GM19035 (cell line): Measurements from ENCODE around the gene RASA3.
"Not testable (repeated sequence)": the region's sequence is repeated elsewhere in the genome, so short reads cannot be mapped to it uniquely, and the experiment has no call there.

ENCODE experiments used
- ATAC-seq: cut with Tn5 transposase; IDR thresholded peaks from one replicate; pipeline ENCODE4 v1.9.1; 2021; ENCODE audit not compliant: unreplicated experiment

RASA3 gene

GRCh38 chr13:114132419-114133121 is at the start of gene RASA3:
Gene RASA3, minus strand, starts transcription at chr13:114132623. Its CDS starts 134 bp downstream, at chr13:114132489.
- ATAC-seq: peak; percentile 59

GRCh38 chr13:114179087-114179658 is 46.8 kb upstream of the RASA3 start, which contains the start of gene CFAP97D2:
Gene CFAP97D2, plus strand, starts transcription at chr13:114179257. Its CDS starts 74 bp downstream, at chr13:114179331.
- no peak for ATAC-seq

DNA sequence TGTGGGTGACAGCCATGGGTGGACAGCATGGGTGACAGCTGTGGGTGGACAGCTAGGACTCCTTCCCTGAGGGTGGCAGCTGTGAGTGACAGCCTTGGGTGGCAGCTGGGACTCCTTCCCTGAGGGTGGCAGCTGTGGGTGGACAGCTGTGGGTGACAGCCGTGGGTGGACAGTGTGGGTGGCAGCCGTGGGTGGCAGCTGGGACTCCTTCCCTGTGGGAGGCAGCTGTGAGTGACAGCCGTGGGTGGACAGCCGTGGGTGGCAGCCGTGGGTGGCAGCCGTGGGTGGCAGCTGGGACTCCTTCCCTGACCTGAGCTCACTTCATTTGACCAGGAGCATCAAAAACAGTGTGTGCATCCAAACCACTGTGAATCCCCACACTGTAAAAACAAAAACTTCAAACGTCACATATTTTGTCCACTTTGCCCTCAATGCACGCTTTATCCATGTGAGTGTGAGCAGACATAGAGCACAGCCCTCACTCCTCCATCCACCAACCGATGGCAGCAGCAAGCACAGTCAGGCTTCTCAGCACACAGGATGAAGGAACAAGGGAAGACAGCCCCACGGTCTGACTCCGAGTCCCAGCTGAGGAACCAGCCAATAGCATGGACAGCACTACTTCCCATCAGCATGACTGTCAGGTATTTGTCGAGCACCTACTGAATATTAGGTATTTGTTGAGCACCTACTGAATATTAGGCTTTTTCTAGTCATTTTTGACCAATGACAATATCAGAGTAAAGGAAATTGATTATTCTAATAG is 45.0 kb upstream of the RASA3 start:
- ATAC-seq: no peak

GRCh38 chr13:114176359-114176902 is 44.0 kb upstream of the RASA3 start:
- not testable (repeated sequence) for ATAC-seq

- ATAC-seq: no peak
These were observed 42.1 kb upstream of the RASA3 start for GRCh38 chr13:114174529-114174961.

- ATAC-seq: no peak
These were observed 41.3 kb upstream of the RASA3 start for GRCh38 chr13:114173745-114174144.

DNA sequence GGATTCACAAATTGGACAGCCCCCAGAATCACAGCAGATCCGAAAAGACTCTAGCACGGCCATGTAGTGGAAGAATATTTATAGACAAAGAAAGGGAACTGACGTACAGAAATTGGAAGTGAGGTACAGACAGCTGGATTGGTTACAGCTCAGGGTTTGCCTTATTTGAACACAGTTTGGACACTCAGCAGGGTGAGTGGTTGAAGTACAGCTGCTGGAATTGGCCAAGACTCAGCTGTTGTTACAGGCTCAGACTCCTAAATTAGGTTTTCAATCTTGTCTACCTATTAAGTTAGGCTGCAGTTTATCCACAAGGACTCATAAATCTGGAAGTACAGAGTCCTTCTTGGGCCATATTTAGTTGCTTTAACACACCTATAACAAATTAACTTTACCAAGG is 40.8 kb upstream of the RASA3 start:
- ATAC-seq: no peak

DNA sequence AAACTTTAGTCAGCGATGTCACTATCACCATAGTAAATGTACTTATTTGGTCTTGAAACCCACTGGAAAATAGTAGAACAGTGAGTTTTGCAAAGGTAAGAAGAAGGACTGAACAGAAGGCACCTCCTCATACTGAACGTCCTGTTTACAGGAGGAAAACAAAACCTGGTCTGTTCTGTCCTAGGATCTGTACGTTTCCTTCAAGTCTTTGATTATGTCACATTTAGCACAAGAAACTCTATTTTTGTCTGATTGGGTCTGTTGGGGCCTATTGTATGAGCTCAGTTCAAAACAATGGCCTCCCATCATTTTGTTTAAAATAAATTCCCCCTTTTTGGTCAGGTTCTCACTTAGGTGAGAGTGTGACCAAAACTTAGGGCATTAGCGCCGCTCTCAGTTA is 35.5 kb upstream of the RASA3 start:
- ATAC-seq: no peak

DNA sequence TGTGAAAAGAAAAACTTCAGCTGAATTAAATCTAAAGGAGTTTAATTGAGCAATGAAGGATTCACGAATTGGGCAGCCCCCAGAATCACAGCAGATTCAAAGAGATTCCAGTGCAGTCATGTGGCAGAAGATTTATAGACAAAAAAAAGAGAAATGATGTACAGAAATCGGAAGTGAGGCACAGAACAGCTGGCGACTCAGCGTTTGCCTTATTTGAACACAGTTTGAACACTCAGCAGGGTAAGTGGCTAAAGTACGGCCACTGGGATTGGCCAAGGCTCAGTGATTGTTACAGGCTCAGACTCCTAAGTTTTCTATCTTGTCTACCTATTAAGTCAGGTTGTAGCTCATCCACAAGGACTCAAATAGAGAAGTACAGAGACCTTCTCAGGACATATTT is 35.0 kb upstream of the RASA3 start:
- ATAC-seq: no peak

DNA sequence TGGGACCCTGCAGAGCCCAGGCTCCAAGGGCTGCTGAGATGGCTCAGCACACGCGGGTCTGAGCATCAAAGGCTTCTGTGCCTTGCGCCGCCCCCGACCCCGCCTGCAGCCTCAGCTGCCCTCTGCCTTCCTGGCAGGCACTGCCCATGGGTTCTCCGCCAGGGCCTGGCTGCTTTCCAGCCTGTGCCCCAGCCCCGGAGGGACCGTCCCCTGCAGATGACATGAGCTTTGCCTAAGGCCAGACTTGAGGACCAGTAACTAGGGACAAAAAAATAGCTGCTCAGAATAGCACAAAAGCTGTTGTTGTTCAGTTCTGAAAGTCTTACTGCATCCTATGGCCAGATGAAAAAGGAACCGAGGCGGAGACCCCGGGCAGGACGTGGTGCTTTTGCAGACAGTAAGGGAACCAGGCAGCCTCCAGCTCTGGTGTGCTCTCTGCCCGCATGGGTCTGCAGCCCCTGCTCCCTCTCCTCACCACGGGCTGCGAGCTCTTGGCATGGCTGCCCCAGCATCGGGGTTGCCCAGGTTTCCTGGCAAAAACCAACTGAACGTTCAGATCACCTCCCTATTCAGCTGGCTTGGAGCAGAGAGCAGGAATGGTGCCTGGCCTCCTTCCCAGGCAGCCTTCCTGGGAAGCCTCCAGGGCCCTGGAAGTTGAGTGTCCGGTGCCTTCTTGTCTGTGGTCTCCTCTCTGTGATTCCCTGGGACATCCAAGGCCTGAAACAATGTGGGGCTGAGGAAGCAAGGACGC is 34.1 kb upstream of the RASA3 start:
- ATAC-seq: no peak

DNA sequence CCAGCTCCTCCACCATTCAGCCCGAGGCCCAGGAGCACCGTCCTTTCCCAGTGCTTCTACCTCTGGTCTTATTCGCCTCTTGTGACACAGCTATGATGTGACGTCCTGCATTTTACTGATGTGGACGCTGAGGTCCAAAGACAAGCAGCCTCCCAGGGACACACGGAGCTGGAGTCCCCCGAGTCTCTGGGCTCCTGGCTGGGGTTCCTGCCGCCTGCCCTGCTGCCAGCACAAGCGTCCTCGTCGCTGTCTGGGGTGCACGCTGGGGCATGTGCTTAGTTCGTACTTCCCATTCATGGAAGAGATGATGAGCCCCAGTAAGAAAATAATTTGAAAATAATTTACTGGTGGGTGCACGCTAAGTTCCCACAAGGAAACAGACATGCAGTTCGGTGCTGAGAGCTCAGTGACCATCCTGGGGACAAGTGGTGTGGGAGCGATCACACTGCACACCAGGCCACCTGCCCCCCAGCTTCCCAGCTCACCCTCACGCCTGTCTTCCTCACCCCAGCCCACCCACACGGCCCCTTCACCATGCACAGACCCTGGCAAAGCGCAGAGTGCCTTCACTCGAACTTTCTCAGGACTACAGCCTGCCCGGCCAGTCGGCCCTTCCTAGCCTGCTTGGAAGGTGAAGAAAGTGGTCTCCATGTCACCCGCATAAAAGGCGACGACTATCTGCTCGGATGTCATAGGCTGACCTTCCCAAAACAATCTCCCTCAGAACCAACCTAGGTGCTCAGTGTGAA is 32.4 kb upstream of the RASA3 start:
- no peak for ATAC-seq

DNA sequence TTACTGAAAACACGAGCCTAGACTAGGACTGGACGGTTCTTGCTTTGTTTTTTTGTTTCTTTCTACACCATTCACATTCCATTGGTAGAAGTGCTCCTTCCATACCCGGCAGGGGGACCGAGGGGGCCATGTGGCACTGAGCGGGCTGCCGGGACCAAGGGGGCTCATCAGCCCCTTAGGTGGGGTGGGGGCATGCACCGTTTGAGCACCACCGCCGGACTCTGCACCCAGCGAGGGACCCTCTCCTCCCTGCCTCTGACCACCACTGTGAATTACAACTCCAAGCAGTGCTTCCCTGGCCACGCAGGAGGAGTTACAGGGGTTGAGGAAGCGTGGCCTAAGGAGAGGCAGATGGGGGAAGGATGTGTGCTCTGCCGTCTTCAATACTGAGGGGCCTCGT is 31.6 kb upstream of the RASA3 start:
- ATAC-seq: no peak

GRCh38 chr13:114162533-114162922 is 30.1 kb upstream of the RASA3 start:
- no peak for ATAC-seq

- no peak for ATAC-seq
These were observed 29.5 kb upstream of the RASA3 start for GRCh38 chr13:114161644-114162532.

- no peak for ATAC-seq
These were observed 28.7 kb upstream of the RASA3 start for GRCh38 chr13:114161028-114161556.

GRCh38 chr13:114158869-114159666 is 26.6 kb upstream of the RASA3 start:
- not testable (repeated sequence) for ATAC-seq

GRCh38 chr13:114157869-114158495 is 25.6 kb upstream of the RASA3 start:
- no peak for ATAC-seq
